Neural cell (in vitro differentiated cells): ENCODE data around the gene PPP1R3D. TPM values are rescaled to one million over a fixed set of nuclear protein-coding genes. Genes with fewer than 3 reads are reported as not detected.

Source experiments
- H2AFZ ChIP-seq: fragments of 200-600, 300-800 bp; sonication (generic), shearing (Covaris generic); 2 replicates; pipeline ENCODE4 v1.6.0; 2014; ENCODE audit warnings: low read depth, mild to moderate bottlenecking, antibody characterized with exemption, low read length, moderate library complexity
- H3F3A ChIP-seq: fragments of 200-600 bp; shearing (Covaris generic); 2 replicates; pipeline ENCODE4 v1.6.1; 2016; ENCODE audit warnings: mild to moderate bottlenecking, moderate library complexity, mixed read lengths, antibody characterized with exemption, low read length; ENCODE audit not compliant: insufficient read depth, poor library complexity, severe bottlenecking
- H3K27ac ChIP-seq: fragments of 200-600, 300-800 bp; sonication (generic), shearing (Covaris generic); 2 replicates; pipeline ENCODE4 v1.5.1; 2014; ENCODE audit warnings: mild to moderate bottlenecking, low read length, moderate library complexity
- H3K27me3 ChIP-seq: fragments of 300-800, 200-600 bp; sonication (generic), shearing (Covaris generic); 2 replicates; pipeline ENCODE4 v1.6.0; 2014; ENCODE audit warnings: mild to moderate bottlenecking, low read depth, low read length, moderate library complexity; ENCODE audit not compliant: insufficient read depth
- H3K36me3 ChIP-seq: fragments of 300-800, 200-600 bp; sonication (generic), shearing (Covaris generic); 2 replicates; pipeline ENCODE4 v1.5.1; 2014; ENCODE audit warnings: mild to moderate bottlenecking, antibody characterized with exemption, low read length, moderate library complexity; ENCODE audit not compliant: insufficient read depth
- H3K4me2 ChIP-seq: fragments of 300-800, 200-600 bp; sonication (generic), shearing (Covaris generic); 2 replicates; pipeline ENCODE4 v1.6.0; 2014; ENCODE audit warnings: mild to moderate bottlenecking, low read length
- H3K4me3 ChIP-seq: fragments of 300-800, 200-600 bp; sonication (generic), shearing (Covaris generic); 2 replicates; pipeline ENCODE4 v1.5.1; 2014; ENCODE audit warnings: mild to moderate bottlenecking, low read length, moderate library complexity
- H3K79me2 ChIP-seq: fragments of 200-600 bp; shearing (Covaris generic); replicated peaks from 2 replicates; pipeline ENCODE4 v1.6.0; 2014; ENCODE audit warnings: mild to moderate bottlenecking, low read length, moderate library complexity; ENCODE audit not compliant: insufficient read depth
- H3K9ac ChIP-seq: fragments of 300-800, 200-600 bp; sonication (generic), shearing (Covaris generic); 2 replicates; pipeline ENCODE4 v1.6.1; 2016; ENCODE audit warnings: mild to moderate bottlenecking, low read length, mixed read lengths
- H3K9me2 ChIP-seq: fragments of 200-600 bp; shearing (Covaris generic); 2 replicates; pipeline ENCODE4 v1.6.1; 2016; ENCODE audit warnings: mild to moderate bottlenecking, low read length, mixed read lengths; ENCODE audit not compliant: insufficient read depth
- H3K9me3 ChIP-seq: fragments of 200-600, 300-800 bp; sonication (generic), shearing (Covaris generic); 2 replicates; pipeline ENCODE4 v1.6.1; 2016; ENCODE audit warnings: mild to moderate bottlenecking, mixed run types, low read length, moderate library complexity, mixed read lengths
- H4K20me1 ChIP-seq: fragments of 200-600 bp; shearing (Covaris generic); 2 replicates; pipeline ENCODE4 v1.6.1; 2016; ENCODE audit warnings: mild to moderate bottlenecking, mixed run types; ENCODE audit not compliant: insufficient read depth
- EP300 ChIP-seq: fragments of 450-650 bp; conservative IDR thresholded peaks from 2 replicates; pipeline ENCODE4 v1.6.1; 2014; ENCODE audit warnings: antibody characterized with exemption, mild to moderate bottlenecking, moderate library complexity; ENCODE audit not compliant: poor library complexity, severe bottlenecking
- EZH2 ChIP-seq: fragments of 200-600, 300-800 bp; shearing (Covaris generic), sonication (generic); IDR thresholded peaks from 2 replicates; pipeline ENCODE4 v1.6.1; 2014; ENCODE audit warnings: antibody characterized with exemption, low read length, borderline replicate concordance, mild to moderate bottlenecking; ENCODE audit not compliant: insufficient read depth, poor library complexity, severe bottlenecking
- MXI1 ChIP-seq: fragments of 450-650 bp; conservative IDR thresholded peaks from 2 replicates; pipeline ENCODE4 v1.6.1; 2014; ENCODE audit warnings: antibody characterized with exemption, mild to moderate bottlenecking; ENCODE audit not compliant: poor library complexity, severe bottlenecking
- POLR2AphosphoS5 ChIP-seq: IDR thresholded peaks from 2 replicates; pipeline ENCODE4 v1.6.1; 2012
- RAD21 ChIP-seq: fragments of 450-650 bp; conservative IDR thresholded peaks from 2 replicates; pipeline ENCODE4 v1.6.1; 2014; ENCODE audit warnings: antibody characterized with exemption, mild to moderate bottlenecking, moderate library complexity
- SMC3 ChIP-seq: fragments of 450-650 bp; conservative IDR thresholded peaks from 2 replicates; pipeline ENCODE4 v1.6.1; 2014; ENCODE audit warnings: antibody characterized with exemption, mild to moderate bottlenecking, moderate library complexity; ENCODE audit not compliant: poor library complexity
- TAF1 ChIP-seq: IDR thresholded peaks from 2 replicates; pipeline ENCODE4 v1.6.1; 2012; ENCODE audit warnings: low read depth
- polyA plus RNA-seq: library from polyadenylated mRNA; depleted of rRNA; stranded (reverse); fragments of >200 nt; gene quantifications from 2 replicates; pipeline ENCODE4 v1.2.3, GENCODE V29; 2014
- TF ChIP-seq, protein P1 (sequence below): IDR thresholded peaks from 2 replicates; pipeline ENCODE4 v1.6.1; 2012; ENCODE audit warnings: borderline replicate concordance
- TF ChIP-seq, protein P2 (sequence below): fragments of 450-650 bp; IDR thresholded peaks from 2 replicates; pipeline ENCODE4 v1.5.1; 2014; ENCODE audit warnings: antibody characterized with exemption, mild to moderate bottlenecking, moderate library complexity; ENCODE audit not compliant: poor library complexity, severe bottlenecking

Gene PPP1R3D
- polyA plus RNA-seq, 1 donor from 2014 or later = 1.6 TPM

DNA sequence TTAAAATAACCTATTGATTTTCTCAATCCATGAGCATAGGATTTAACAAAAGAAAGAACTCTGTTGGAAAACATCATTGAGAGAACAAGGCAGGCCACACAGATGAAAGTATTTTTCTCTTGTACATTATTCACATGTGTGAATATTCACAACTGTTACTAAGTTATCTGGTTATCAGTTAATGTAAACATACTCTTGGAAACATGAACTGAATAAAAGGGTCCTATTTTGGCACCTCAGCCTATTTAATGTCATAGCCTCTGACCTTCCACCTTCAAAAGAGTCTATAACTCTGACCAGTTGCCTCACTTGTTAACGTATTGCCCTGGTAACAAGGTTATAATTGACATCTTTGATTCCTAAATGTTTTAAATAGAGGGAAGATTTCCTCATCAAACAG, 14.7 kb downstream of the PPP1R3D start:
- H3K4me2 ChIP-seq = no peak overlapping the region

DNA sequence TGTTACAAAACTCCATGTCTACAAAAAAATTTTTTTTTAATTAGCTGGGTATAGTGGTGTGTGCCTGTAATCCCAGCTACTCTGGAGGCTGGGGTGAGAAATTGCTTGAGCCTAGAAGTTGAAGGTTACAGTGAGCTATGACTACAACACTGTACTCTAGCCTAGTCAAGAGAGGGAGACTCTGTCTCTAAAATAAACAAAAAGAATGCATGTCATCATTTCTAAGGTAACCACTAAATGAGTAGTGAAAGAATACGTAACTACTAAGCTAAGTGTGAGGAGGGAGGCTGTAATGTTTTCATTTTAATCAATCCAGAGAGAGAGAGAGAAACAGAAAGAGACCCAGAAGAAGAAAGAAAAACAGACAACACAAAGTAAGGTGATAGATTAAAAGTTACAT, 16.6 kb downstream of the PPP1R3D start:
- Histone ChIP-seq H3K4me3 (no peak overlapping the region), H3K27me3 (no peaks in the 10 kb centered on the region), H3F3A (no peaks in the 10 kb centered on the region), H3K9me3 (no peaks in the 10 kb centered on the region), H4K20me1 (no peaks in the 10 kb centered on the region), H3K36me3 (no peaks in the 10 kb centered on the region), H3K4me2 (no peak overlapping the region), H3K9me2 (no peaks in the 10 kb centered on the region), H3K27ac (no peak overlapping the region), H3K9ac (no peak overlapping the region), H2AFZ (no peak overlapping the region), H3K79me2 (no peaks in the 10 kb centered on the region)
- TF ChIP-seq TAF1 (no peak), SMC3 (no peak)
- TF ChIP-seq, protein P1, sequence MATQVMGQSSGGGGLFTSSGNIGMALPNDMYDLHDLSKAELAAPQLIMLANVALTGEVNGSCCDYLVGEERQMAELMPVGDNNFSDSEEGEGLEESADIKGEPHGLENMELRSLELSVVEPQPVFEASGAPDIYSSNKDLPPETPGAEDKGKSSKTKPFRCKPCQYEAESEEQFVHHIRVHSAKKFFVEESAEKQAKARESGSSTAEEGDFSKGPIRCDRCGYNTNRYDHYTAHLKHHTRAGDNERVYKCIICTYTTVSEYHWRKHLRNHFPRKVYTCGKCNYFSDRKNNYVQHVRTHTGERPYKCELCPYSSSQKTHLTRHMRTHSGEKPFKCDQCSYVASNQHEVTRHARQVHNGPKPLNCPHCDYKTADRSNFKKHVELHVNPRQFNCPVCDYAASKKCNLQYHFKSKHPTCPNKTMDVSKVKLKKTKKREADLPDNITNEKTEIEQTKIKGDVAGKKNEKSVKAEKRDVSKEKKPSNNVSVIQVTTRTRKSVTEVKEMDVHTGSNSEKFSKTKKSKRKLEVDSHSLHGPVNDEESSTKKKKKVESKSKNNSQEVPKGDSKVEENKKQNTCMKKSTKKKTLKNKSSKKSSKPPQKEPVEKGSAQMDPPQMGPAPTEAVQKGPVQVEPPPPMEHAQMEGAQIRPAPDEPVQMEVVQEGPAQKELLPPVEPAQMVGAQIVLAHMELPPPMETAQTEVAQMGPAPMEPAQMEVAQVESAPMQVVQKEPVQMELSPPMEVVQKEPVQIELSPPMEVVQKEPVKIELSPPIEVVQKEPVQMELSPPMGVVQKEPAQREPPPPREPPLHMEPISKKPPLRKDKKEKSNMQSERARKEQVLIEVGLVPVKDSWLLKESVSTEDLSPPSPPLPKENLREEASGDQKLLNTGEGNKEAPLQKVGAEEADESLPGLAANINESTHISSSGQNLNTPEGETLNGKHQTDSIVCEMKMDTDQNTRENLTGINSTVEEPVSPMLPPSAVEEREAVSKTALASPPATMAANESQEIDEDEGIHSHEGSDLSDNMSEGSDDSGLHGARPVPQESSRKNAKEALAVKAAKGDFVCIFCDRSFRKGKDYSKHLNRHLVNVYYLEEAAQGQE = no peak

More for the DNA sequence above, 14.7 kb downstream of the PPP1R3D start:
- H3K79me2 ChIP-seq = no peaks in the 10 kb centered on the region
- no peak overlapping the region for H3K4me3 ChIP-seq
- no peak overlapping the region for H2AFZ ChIP-seq
- no peaks in the 10 kb centered on the region for H3K9me3 ChIP-seq
- no peaks in the 10 kb centered on the region for H3K27me3 ChIP-seq
- H3K9me2 ChIP-seq = no peaks in the 10 kb centered on the region
- TF ChIP-seq EZH2 (no peak), POLR2AphosphoS5 (no peak), SMC3 (no peak), MXI1 (no peak), RAD21 (no peak), EP300 (no peak), TAF1 (no peak)
- TF ChIP-seq, protein P2, sequence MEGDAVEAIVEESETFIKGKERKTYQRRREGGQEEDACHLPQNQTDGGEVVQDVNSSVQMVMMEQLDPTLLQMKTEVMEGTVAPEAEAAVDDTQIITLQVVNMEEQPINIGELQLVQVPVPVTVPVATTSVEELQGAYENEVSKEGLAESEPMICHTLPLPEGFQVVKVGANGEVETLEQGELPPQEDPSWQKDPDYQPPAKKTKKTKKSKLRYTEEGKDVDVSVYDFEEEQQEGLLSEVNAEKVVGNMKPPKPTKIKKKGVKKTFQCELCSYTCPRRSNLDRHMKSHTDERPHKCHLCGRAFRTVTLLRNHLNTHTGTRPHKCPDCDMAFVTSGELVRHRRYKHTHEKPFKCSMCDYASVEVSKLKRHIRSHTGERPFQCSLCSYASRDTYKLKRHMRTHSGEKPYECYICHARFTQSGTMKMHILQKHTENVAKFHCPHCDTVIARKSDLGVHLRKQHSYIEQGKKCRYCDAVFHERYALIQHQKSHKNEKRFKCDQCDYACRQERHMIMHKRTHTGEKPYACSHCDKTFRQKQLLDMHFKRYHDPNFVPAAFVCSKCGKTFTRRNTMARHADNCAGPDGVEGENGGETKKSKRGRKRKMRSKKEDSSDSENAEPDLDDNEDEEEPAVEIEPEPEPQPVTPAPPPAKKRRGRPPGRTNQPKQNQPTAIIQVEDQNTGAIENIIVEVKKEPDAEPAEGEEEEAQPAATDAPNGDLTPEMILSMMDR = no peak
- TF ChIP-seq, protein P1 = no peak
- no peak overlapping the region for H3K9ac ChIP-seq
- no peaks in the 10 kb centered on the region for H4K20me1 ChIP-seq
- no peaks in the 10 kb centered on the region for H3F3A ChIP-seq
- H3K36me3 ChIP-seq = no peaks in the 10 kb centered on the region
- H3K27ac ChIP-seq = no peak overlapping the region
